Activated T-cell treated with anti-CD3 and anti-CD28 coated beads for 4 hours (primary cell): ENCODE data around the gene ZNF524.
A peak's percentile ranks its signal among the peaks of the same experiment; 100 is the strongest.
"Not testable (repeated sequence)": the region's sequence is repeated elsewhere in the genome, so short reads cannot be mapped to it uniquely, and the experiment has no call there.

Source experiments
- DNase-seq: peaks from one replicate; pipeline ENCODE4 v3.0.0-alpha.2; 2020

ZNF524 gene, protein sequence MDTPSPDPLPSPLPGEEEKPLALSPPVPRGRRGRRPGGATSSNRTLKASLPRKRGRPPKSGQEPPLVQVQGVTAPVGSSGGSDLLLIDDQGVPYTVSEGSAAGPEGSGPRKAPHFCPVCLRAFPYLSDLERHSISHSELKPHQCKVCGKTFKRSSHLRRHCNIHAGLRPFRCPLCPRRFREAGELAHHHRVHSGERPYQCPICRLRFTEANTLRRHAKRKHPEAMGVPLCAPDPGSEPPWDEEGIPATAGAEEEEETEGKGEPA

GRCh38 chr19:55599842-55600661, at the start of gene ZNF524:
TSS of gene ZNF524 (plus strand) at chr19:55600288. CDS start at chr19:55602113, 1,825 bp downstream.
- peak; percentile 70 for DNase-seq

- no peak for DNase-seq
Observed at GRCh38 chr19:55550321-55550650, 49.8 kb upstream of the ZNF524 start.

GRCh38 chr19:55552206-55552605, 47.9 kb upstream of the ZNF524 start:
- DNase-seq, result no peak

DNA sequence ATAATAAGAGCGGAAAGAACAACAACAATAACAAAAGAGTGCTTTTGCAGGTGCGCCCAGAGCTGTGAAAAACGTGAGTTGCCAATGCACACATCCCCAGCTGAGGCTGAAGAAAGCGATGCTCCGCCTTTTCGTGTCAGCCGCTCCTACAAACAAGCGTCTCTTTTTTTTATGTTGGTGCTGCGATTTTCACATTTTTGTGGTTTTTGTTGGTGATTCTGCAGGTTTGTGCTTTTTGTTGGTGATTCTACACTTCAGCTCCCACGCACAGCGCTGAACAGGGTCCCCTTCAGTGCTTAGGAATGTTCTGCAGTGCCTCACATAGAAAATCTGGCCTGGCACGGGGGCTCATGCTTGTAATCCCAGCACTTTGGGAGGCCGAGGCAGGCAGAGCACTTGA, 47.5 kb upstream of the ZNF524 start:
- no peak for DNase-seq

- no peak for DNase-seq
Observed at GRCh38 chr19:55553217-55554182, 46.6 kb upstream of the ZNF524 start.

DNA sequence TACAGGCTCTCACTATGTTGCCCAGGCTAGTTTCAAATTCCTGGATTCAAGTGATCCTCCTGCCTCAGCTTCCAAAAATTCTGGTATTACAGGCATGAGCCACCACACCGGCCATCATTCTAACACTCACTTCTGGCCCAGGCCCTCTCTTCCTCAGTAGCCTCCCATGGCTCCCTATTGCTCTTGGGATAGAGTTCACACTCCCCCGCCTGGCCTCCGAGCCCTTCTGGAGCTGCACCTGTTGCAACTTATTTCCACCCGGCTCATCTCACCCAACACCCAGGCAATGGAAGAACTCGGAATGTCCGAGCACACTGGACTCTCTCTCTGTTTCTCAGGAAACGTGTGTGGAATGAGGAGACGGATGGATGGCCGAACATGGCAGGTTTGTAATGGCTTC, 45.8 kb upstream of the ZNF524 start:
- no peak for DNase-seq

DNA sequence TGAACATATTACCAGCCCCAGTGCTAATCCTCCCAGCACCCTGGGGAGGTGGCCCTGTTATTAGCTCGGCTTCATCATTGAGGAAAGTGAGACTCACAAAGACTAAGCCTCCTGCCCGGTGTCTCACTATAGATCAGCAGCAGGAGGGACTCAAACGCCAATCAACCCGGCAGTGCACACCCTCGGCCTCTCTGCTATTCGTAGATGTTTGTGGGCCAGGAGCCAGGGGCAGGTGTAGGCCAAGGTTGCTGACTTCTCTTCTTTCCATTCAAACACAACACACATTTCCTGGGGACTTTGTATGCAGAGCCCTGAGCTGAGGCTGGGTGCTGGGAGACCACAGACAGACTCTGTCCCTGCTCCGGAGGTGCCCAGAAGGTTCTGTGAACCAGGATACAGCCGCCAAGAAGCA, 45.3 kb upstream of the ZNF524 start:
- DNase-seq, result no peak

DNA sequence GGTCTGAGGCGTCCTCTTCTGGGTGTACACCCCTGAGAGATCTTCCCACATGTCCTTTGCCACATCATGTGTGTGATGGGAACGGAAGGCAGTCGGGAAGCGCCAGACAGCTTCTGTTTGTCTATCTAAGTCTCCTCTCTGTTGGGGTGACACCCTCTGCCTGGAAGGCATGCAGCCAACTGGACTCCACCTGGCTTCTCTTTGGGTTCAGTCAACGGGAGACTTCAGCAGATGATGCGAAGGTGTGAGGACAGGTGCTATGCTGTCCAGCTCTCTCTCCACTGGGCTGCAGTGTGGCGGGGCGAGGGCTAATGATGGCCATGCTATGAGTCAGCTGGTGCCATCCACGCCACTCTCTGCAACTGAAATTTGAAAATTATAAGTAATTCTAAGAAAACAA, 40.4 kb upstream of the ZNF524 start:
- DNase-seq, result no peak

DNA sequence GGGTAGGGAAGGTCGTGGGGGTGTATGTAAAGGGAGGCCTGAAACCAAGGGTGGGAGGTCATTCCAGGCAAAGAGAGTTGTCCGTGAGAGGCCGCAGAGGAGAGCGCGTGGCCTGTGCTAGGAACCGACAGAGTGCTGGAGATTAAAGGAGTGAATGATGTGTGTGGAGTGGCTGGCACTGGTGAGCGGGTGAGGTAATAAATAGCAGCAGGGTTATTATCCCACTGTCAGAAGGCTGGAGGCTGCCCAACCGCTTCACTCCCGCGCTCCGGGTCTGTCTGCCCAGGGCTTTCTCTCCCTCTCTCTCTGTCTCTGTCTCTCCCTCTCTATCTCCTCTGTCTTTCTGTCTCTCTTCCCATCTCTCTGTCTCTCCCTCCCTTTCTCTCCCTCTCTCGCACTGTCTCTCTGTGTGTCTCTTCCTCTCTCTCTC, 36.8 kb upstream of the ZNF524 start:
- DNase-seq, result no peak

DNA sequence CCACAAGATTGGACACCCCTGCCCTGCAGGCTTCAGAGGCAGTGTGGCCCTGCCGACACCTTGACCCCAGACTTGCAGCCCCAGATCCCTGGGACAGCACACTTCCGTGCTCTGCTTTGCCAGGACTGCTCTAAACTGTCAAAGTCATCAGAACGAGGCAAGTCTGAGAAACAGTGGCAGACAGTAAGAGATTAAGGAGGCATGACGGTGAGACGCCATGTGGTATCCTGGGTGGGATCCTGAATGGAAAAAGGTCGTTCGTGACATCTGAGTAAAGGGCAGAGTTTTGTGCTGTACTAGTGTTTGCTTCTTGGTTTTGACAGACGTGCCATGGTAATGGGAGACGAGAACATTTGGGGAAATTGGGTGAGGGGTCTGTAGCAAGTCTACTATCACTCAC, 33.3 kb upstream of the ZNF524 start:
- no peak for DNase-seq

DNA sequence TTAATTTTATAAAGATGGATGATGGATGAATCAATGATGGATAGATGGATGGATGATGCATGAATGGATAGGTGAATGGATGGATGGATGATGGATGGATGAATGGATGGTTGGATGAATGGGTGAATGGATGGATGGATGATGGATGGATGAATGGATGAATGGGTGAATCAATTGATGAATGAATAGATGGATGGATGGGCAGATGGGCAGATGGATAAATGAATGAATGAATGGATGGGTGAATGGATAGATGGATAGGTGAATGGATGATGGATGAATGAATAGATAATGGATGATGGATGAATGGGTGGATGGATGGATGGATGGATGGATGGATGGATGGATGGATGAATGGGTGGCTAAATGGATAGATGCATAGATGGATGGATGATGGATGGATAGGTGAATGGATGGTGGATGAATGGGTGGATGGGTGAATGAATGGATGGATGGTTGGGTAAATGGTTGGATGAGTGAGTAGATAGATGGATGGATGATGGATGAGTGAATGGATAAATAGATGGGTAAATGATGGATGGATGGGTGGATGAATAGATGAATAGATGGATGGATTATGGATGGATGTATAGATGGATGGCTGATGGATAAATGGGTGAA, 32.3 kb upstream of the ZNF524 start:
- no peak for DNase-seq

DNA sequence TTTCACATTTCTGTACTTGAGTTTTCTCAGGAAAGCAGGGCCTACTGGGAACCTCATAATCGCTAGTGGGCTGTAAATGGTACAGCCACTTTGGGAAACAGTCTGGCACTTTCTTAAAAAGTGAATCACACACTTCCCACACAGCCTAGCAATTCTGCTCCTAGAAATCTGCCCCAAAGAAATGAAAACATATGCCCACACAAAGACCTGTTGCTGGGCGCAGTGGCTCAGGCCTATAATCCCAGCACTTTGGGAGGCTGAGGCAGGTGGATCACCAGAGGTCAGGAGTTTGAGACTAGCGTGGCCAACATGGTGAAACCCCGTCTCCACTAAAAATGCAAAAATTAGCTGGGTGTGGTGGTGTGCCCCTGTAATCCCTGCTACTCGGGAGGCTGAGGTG, 30.6 kb upstream of the ZNF524 start:
- DNase-seq, result not testable (repeated sequence)

GRCh38 chr19:55573929-55574328, 26.2 kb upstream of the ZNF524 start:
- not testable (repeated sequence) for DNase-seq

DNA sequence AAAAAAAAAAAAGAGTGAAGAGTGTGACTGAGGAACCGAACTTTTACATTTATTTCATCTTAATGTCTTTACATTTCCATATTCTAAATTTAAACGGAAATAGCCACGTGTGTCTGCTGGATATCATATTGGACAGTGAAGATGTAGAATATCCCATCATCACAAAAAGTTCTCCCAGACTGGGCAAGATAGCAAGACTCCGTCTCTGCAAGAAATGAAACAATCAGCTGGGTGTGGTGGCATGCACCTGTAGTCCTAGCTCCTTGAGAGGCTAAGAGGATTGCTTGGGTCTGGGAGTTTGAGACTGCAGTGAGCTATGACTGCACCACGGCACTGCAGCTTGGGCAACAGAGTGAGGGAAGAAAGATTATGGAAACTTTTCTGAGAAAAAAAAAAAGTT, 23.3 kb upstream of the ZNF524 start:
- DNase-seq, result no peak

DNA sequence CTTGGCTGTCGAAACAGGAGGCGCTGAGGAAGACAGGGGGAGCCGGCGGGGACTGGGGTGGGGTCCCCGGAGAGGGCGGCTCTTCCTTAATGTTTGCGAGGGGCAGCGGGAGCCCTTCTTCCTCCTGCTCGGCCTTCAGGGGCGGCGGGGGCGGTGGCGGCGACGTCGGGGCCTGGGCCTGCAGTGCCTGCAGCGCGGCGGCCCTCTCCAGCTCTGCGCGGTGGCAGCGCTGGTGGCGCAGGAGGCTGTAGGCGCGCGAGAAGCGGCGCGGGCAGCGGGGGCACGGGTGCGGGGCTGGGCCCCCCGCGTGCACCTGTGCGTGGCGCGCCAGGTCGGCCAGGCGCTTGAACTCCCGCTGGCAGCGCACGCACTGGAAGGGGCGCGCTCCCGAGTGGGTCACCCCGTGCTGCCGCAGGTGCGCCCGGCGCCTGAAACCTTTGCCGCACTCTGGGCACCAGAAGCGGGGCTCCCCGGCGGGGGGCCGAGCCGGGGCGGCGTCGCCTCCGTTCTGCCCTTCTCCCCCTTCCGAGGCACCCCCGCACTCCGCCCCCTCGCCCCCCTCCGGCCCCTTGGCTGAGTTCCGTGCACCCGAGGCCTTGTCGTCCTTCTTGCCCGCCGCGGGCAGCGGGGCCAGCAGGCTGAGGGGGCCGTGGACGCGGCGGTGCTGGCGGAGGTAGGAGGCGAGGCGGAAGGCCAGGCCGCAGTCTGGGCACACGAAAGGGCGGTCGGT, 21.9 kb upstream of the ZNF524 start:
- no peak for DNase-seq

- no peak for DNase-seq
Observed at GRCh38 chr19:55578761-55579747, 21.0 kb upstream of the ZNF524 start.

DNA sequence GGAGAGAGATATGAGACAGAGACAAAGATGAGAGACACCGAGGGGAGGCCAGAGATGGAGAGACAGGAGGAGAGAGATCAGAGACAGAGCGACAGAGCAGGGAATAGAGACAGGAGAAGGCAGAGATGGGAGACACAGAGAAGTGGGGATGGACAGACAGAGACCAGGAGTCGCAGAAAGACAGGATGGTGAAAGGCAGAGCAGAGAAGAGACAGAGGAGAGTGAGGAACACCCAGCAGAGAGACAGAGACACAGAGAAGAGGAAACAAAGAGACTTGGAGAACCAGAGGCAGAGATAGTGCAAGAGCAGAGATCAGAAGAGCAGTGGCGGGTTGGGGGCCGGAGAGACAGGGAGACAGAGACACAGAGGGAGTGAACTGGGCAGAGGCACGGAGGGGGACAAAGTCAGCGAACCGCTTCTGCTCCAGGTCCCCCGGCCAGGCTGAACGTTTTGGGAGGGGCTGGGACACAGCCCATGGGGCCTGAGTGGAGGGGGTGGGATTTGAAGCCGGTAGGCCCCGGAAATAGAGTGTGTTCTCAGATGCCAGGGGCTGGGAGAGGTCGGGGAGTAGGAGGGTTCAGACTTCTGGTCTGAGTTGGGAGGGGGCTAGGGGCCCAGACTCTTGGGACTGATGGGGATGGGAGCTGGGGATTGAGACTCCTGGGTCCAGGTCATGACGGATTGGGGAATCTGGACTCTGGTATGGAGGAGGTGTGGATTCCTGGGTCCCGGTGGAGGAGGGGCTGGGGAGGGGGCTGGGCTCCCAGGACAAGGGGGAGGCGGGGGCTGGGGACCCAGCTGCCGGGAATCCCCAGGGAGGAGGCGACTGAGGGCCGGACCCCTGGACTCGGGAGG, 20.1 kb upstream of the ZNF524 start:
- no peak for DNase-seq

DNA sequence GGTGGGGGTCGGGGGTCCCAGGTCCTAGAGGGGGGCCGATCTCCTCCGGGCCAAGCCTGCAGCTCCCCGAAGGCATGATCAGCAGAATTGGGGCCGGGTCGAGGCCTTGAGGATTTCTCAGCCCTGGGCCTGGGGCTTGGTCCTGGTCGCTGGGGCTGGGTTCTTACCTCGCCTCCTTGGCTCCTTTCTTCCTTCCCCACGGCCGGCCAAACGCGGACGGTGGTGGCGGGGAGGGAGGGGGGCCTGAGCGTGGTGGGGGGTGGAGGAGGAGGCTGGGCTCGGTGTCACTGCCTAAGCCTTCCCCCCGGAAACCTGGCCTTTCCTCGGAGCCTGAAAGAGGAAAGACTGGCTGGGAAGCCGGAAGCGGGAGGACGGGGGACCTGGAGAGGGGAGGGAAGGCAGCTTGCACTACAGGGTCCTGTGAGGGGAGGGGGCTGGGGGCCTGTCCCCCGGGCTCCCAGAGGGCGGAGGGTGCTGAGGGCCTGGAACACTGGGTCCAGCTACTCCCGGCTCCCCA, 19.4 kb upstream of the ZNF524 start, which contains the start of gene ZNF579:
Gene ZNF579, minus strand, starts transcription at position 221 of the 517 bp plus-strand sequence. CDS start 1,209 bp downstream, outside the sequence.
- peak; percentile 70 for DNase-seq

GRCh38 chr19:55581145-55581822, 18.8 kb upstream of the ZNF524 start:
- DNase-seq, result no peak
